K562 treated with DMSO at 1 percent for 12 hours (cell line): ENCODE results near the gene VPS72. TPM values are rescaled to one million over a fixed set of nuclear protein-coding genes. Genes with fewer than 3 reads are reported as not detected.

ENCODE experiments used
- total RNA-seq: library from RNA; unstranded; fragments of 300-600 nt; gene quantifications from 2 replicates; pipeline ENCODE4 v1.2.3, GENCODE V29; 2022; ENCODE audit not compliant: insufficient read depth

The VPS72 gene, protein sequence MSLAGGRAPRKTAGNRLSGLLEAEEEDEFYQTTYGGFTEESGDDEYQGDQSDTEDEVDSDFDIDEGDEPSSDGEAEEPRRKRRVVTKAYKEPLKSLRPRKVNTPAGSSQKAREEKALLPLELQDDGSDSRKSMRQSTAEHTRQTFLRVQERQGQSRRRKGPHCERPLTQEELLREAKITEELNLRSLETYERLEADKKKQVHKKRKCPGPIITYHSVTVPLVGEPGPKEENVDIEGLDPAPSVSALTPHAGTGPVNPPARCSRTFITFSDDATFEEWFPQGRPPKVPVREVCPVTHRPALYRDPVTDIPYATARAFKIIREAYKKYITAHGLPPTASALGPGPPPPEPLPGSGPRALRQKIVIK
- 74.3 and 74.9 TPM in 2 replicates for total RNA-seq

GRCh38 chr1:151189637-151190445 is at the start of gene VPS72:
Gene VPS72 (minus strand): TSS chr1:151190197. CDS start chr1:151190121, 76 bp downstream.

DNA sequence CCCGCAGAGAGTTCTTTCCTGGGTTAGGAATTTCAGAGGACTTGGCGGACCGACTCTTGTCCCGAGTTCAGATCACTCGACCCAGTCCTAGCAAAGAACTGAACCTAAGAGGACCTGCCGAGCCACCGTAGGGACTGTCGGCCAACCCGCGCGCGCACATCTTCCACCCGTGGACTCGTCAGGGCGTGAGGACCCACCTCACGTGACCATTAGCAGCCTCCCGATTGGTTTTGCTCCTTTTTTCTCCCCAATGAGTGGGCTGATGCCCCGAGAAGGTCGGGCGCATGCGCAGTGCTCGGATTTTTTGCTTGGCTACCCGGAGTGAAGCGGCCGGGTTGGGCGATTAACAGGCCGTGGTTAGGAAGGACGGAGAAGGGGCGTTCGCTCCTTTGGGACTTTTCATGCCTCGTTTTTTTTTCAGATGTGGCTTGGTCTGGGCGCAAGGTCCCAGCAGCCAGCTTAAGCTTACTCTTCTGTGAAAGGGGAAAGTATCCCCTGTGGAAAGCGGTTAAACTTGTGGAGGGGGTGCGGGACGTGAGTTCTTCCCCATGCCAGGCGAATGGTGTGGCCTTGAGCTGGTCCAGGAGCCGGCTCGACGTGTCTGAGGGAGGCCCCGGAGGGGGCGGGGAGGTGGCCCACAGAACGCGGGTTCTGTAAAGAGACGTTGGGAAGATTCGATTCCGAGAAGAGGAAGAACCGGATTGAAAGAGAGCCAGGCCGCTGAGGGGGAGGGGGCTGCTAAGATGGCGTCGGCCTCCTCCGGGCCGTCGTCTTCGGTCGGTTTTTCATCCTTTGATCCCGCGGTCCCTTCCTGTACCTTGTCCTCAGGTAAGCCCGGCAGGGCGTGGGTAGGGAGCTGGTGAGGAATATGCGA is 8.5 kb upstream of the VPS72 start, which contains the start of gene PIP5K1A:
Gene PIP5K1A (plus strand): TSS at position 299 of the 874 bp plus-strand sequence. CDS start 445 bp downstream, at position 744.

GRCh38 chr1:151175863-151176262 is 14.1 kb downstream of the VPS72 start, which contains the start of gene TMOD4:
Gene TMOD4 (minus strand): TSS chr1:151175981. CDS start chr1:151174875, 1,106 bp downstream.

DNA sequence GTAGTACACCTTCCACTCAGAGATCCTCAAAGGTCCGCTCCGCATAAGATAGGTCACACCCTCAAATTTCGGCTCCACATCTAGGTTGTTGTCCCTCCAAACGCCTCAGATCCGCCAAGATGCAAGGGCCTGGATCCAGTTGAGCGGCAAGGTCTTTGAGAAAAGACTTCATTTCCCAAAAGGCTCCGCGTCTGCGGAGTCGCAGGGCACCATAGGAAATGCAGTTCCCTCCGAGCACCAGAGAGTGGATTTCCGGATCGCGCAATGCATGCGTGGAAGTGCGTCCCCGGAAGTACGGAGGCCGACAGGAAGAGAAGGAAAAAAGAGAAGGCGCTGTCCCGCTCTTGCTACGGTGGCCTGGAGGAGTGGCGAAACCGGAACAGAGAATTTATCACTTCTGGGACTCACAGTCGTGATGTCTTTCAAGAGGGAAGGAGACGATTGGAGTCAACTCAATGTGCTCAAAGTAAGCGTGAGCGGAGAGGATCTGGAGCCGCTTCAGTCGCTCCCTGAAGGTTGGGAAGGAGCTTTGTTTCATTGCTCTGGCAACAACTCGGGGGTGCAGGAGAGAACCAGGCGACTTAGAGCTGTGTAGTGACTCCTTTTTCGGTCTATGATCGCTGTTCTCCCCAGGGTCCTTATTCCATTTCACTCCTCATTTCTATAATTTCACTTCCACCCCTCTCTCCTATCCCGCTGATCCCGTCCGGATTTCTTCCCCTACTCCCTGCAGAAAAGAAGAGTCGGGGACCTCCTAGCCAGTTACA is 24.1 kb downstream of the VPS72 start, which contains the start of the genes LYSMD1 and SCNM1:
Gene LYSMD1 (minus strand): TSS at position 165 of the 767 bp plus-strand sequence. CDS start 644 bp downstream, outside the sequence.
Gene SCNM1 (plus strand): TSS at position 407 of the 767 bp plus-strand sequence. CDS start 9 bp downstream, at position 416.

DNA sequence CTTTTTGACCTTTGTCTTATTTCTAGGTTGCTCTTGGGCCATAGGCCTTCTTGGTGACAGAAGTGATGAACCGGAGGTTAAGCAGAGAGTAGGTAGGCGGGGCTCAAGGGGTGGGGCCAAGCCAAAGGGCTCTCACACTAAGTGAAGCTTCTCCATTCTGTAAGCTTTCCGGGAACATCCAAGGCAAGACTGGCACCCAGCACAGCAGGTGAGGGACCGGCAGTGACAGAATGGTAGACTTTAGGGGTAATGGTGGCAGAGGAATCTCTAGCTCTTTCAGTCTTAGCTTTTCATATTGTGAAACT is 33.5 kb downstream of the VPS72 start, which contains the start of gene TNFAIP8L2:
Gene TNFAIP8L2 (plus strand): TSS at position 135 of the 305 bp plus-strand sequence. CDS start 2,049 bp downstream, outside the sequence.

GRCh38 chr1:151146412-151147131 is 43.4 kb downstream of the VPS72 start, which contains the start of gene SEMA6C:
Gene SEMA6C (minus strand): TSS chr1:151146631. CDS start chr1:151142621, 4,010 bp downstream.

Other genes with a start within 250 kb of the VPS72 start
- 129 and 225 TPM in 2 replicates for gene CERS2, start 215.4 kb downstream of the VPS72 start, total RNA-seq
- gene ANXA9, start 207.9 kb downstream of the VPS72 start, total RNA-seq = 1.9 and 9.1 TPM in 2 replicates
- gene MINDY1, start 183.3 kb downstream of the VPS72 start, total RNA-seq = 5.7 and 18.8 TPM in 2 replicates
- gene PRUNE1, start 181.7 kb downstream of the VPS72 start, total RNA-seq = 12.8 and 32.1 TPM in 2 replicates
- 1.4 and 3.2 TPM in 2 replicates for gene BNIPL, start 153.6 kb downstream of the VPS72 start, total RNA-seq
- gene C1orf56, start 142.4 kb downstream of the VPS72 start, total RNA-seq = 2.7 and 4.8 TPM in 2 replicates
- gene CDC42SE1, start 130.6 kb downstream of the VPS72 start, total RNA-seq = 30.9 and 78.5 TPM in 2 replicates
- 5.1 and 9.4 TPM in 2 replicates for gene MLLT11, start 129.8 kb downstream of the VPS72 start, total RNA-seq
- 0.97 and 7.5 TPM in 2 replicates for gene GABPB2, start 119.4 kb downstream of the VPS72 start, total RNA-seq
- 5.3 and 7.6 TPM in 2 replicates for gene SEMA6C, start 43.6 kb downstream of the VPS72 start, total RNA-seq
- gene TNFAIP8L2, start 33.5 kb downstream of the VPS72 start, total RNA-seq = not detected in 2 replicates
- gene LYSMD1, start 24.3 kb downstream of the VPS72 start, total RNA-seq = 2.3 and 4.8 TPM in 2 replicates
- 56.7 and 62.1 TPM in 2 replicates for gene SCNM1, start 24.1 kb downstream of the VPS72 start, total RNA-seq
- not detected in 2 replicates for gene TMOD4, start 14.2 kb downstream of the VPS72 start, total RNA-seq
- gene PIP5K1A, start 8.4 kb upstream of the VPS72 start, total RNA-seq = 8.2 and 26.4 TPM in 2 replicates
- 300 and 354 TPM in 2 replicates for gene PSMD4, start 64.5 kb upstream of the VPS72 start, total RNA-seq
- 19.6 and 35.6 TPM in 2 replicates for gene ZNF687, start 92.1 kb upstream of the VPS72 start, total RNA-seq
- gene PI4KB, start 137.2 kb upstream of the VPS72 start, total RNA-seq = 44.3 and 56.9 TPM in 2 replicates
- 8.3 and 21.0 TPM in 2 replicates for gene RFX5, start 157.1 kb upstream of the VPS72 start, total RNA-seq
- 44.0 and 45.5 TPM in 2 replicates for gene SELENBP1, start 182.5 kb upstream of the VPS72 start, total RNA-seq
- gene PSMB4, start 209.4 kb upstream of the VPS72 start, total RNA-seq = 499 and 556 TPM in 2 replicates